NCI-H1694 (cell line): ENCODE data around the gene TTLL8.

Experiments used
- DNase-seq: peaks from one replicate; lab custom pipeline; 2025; lab: John Stamatoyannopoulos, UW

Gene TTLL8

DNA sequence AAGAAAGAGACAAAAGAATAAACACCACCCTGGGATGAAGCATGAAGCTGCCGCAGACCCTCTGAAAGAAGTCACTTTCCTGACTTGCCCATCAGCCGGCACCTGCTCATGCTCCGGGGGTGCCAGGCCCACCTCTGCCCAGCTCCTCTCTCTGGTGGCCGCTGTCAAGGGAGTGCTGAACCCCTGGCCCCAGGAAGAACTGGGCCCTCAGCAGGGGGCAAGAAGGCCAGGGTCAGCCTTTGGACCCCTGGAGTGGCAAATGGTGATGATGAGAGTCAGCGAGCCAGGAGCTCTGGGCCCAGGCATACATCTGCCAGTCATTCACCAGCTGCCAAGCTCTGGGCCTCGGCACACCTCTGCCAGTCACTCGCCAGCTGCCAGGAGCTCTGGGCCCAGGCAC lies 17.4 kb downstream of the TTLL8 start:
- DNase-seq = no peak

DNA sequence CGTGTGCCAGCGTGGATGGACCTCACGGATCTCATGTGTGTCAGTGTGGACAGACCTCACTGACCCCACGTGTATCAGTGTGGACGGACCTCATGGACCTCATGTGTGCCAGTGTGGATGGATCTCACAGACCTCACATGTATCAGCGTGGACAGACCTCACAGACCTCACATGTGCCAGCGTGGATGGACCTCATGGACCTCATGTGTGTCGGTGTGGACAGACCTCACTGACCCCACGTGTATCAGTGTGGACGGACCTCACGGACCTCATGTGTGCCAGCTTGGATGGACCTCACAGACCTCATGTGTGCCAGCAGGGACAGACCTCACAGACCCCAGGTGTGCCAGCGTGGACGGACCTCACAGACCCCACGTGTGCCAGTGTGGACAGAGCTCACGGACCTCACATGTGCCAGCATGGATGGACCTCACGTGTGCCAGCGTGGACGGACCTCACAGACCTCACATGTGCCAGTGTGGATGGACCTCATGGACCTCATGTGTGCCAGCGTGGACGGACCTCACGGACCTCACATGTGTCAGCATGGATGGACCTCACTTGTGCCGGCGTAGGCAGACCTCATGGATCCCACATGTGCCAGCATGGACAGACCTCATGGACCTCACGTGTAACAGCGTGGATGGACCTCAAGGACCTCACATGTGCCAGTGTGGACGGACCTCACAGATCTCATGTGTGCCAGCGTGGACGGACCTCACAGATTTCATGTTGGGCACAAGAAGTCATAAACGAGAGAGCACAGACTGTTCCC lies 18.2 kb downstream of the TTLL8 start:
- no peak for DNase-seq

- DNase-seq = no peak
Measured at GRCh38 chr22:50035976-50036724, 21.9 kb downstream of the TTLL8 start.

GRCh38 chr22:50035131-50035881 lies 22.8 kb downstream of the TTLL8 start:
- no peak for DNase-seq

DNA sequence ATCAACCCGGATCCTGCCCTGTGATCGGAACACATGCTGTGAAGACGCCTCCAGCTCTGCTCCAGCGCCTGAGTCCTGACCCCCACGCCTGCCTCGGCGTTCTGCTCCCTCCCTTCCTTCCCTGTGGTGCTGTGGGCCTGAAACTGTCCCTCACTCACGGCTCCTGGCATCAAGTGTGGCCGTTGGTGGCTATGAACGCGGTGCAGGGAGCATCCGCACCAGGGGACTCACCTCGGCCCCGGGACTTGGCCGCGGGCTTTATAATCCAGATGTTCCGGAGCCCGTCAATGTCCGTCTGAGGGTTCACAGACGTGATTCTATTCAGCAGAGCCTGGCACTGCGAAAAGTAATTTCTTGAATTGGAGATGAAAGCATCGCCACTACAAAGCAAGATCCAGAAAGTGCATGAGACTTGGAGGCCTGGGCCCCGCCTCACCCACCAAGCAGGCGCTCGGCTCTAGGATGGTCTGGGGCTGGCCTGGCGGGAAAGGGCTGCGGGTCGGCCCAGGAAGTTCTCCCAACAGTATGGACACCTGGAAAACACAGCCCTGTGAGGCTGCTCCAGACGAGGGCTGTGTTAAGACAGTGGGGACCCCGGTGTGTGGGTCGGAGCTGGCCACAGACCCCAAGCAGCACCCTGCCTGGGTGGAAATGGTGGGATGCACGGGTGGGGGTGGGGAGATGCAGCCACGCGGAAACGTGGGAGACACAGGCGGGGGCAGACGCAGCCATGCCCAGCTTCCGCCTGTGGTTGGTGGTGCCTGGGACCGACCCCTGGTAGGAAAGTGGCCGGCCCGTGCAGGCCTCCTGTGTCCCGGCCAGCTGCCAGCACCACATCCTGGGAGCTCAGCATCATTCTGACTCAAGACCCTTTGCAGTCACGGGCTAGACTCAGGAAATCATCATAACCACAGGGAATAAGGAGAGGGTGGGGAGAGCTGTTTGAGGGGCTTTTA lies 23.7 kb downstream of the TTLL8 start:
- DNase-seq = no peak

DNA sequence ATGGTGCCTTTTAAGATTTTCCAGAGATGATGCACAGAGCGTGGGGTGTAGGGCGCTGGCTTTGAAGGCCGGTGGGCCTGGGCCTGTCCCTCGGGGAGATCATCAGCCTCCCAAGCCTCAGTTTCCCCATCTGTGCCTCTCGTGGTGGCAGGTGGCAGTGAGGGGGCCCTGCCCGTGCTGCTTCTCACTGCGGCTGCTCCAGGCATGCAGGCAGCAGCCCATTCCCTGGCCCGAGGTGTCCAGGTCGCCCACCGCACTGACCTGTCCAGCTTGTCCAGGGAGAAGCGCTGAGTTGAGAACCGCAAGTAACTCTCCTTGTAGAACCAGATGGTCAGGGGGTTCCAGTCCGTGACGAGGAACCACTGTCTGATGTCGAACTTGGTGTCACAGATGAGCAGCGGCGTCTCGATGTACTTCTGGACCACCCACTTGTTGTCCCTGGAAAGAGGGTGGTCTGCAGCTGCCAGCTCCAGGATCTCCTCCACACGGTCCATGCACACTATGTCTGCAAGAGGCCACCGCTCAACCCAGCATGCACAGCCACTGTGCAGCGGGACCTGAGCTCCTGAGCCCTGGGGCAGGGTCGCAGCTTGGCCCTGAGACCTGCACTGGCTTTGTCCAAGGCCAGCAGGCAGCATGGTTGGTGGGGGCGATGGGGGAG lies 25.0 kb downstream of the TTLL8 start:
- DNase-seq = no peak

DNA sequence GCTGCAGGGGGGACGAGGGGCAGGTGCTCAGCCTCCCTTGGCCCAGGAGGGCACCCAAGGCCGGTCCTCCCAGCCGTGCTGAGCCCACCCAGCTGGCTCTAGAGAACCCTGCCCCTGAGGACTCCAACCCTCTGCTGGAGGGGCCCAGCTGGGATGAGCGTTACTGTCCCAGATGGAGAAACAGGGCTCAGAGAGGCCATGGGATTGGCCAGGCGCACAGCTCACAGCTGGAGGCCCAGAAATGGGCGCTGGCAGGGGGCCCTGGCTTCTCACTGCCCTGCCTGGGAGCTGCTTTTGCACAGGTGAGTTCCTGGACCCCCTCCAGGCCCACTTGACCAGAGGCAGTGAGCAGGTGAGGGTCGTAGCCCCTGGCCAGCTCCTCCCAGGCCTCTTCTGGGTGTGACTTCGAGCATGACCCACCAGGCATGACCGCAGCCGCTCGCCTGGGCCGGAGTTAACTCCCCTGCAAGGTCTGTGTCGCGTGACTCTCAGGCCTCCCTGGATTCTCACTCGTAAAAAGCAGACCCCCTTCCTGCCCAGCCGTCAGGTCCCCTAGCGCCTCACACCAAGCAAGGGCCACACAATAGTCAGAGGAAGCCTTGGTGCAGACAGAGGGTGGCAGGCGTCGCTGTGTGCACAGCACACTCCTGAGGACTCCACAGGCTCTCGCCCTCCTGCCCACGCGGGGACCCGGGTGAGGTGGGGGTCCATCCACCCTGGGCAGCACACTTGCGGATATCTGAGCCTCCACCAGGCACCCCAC lies 25.8 kb downstream of the TTLL8 start:
- DNase-seq = no peak

GRCh38 chr22:50031189-50032091 lies 26.7 kb downstream of the TTLL8 start:
- no peak for DNase-seq

DNA sequence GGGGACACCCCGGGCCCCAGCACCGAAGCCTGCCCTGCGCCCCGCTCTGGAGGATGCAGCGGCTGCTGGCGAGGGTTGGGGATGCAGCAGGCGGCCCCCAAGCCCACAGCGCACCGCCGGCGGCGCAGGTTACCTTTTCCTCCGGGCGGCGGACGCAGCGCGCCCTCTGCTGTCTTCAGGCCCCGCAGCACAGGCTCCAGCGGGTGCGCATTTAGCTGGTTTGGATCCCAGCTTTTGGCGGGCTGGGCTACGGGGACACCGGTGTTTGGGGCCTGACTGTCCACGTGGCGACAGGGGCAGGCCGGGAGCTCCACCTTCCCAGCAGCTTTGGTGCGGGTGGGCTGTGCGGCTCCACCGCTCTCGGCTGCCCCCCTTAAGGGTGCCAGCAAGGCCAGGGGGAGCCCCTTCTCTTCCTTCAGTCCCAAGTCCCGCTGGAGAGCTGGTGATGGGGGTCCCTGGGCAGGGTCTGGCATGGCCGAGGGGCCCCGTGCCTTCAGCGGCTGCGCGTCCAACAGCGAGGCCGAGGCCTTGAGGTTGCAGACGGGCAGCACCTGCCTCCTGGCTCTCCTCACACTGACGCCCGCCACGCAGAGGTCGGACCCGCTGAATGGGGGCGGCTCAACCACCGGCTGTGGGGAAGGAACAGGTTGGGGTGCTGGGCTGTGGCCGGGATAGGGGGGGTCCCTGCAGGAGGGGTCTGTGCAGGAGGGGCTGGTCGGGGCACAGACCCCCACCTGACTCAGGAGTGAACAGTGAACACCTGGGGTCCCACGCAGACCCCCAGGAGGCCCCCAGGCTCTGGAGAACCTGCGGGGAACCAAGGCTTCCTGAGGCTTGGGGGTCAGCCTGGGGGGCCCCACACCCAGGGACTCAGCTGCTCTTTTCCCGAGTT lies 27.6 kb downstream of the TTLL8 start:
- peak; percentile 71 for DNase-seq

DNA sequence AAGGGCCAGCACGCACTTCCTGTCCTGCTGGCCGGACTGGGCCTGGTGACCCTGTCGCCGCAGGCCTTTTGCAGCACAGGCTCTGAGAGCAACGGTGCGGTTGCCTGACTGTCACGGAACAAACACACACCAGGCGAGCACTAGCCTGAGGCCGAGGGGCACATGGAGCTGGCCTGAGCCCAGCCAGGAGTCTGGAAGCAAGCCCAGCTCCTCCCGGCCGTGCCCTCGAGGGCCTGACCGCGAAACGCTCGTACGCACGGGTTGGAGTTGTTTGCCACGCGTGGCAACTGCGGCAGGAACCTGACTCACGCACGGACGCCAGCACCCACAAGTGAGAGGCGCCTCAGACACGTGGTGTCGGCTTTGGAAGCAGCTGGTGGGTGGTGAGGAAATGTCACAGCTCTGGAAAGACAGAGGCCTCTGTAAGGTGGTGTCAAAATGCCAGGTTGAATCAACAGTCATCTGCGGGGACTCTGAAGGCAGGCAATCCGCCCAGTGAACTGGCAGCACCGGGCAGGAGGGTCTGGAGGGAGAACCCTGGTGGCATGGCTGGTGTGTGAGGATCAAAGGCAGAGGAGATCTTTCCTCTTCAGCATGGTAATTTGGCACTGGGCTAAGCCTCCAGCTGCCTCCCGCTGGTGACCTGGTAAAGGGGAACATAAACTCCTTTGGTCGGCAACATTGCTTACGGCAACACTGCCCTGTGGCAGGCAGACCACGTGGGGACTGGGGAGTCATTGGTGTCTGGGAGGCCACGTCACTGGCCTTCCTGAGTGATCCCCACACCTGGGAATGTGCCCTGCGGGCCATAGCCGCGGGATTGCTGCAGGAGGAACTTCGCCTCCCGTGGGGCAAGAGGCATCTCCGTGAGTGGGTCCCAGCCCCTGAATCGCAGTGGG lies 30.2 kb downstream of the TTLL8 start:
- peak; percentile 51 for DNase-seq

GRCh38 chr22:50025993-50026392 lies 32.1 kb downstream of the TTLL8 start:
- DNase-seq = no peak

DNA sequence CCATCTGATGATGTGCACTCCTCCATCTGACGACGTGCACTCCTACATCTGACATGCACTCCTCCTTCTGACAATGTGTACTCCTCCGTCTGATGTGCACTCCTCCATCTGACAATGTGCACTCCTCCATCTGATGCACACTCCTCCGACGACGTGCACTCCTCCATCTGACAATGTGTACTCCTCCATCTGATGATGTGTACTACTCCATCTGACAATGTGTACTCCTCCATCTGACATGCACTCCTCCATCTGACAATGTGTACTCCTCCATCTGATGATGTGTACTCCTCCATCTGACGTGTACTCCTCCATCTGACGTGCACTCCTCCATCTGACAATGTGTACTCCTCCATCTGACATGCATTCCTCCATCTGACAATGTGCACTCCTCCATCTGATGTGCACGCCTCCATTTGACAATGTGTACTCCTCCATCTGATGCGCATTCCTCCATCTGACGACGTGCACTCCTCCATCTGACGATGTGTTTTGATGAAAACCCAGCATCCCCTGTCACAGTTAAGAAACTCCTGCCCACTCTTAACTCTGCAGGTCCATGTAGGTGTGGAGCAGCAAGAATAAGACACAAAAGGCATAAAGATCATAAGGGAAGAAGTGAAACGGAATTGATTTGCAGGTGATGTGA lies 35.8 kb downstream of the TTLL8 start:
- DNase-seq = no peak

DNA sequence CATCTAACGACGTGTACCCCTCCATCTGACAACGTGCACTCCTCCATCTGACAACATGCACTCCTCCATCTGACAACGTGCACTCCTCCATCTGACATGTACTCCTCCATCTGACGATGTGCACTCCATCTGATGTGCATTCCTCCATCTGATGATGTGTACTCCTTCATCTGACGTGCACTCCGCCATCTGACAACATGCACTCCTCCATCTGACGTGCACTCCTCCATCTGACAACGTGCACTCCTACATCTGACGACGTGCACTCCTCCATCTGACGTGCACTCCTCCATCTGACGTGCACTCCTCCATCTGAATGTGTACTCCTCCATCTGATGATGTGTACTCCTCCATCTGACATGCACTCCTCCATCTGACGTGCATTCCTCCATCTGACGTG lies 37.5 kb downstream of the TTLL8 start:
- DNase-seq = no peak

GRCh38 chr22:50019316-50019715 lies 38.8 kb downstream of the TTLL8 start:
- DNase-seq = no peak

DNA sequence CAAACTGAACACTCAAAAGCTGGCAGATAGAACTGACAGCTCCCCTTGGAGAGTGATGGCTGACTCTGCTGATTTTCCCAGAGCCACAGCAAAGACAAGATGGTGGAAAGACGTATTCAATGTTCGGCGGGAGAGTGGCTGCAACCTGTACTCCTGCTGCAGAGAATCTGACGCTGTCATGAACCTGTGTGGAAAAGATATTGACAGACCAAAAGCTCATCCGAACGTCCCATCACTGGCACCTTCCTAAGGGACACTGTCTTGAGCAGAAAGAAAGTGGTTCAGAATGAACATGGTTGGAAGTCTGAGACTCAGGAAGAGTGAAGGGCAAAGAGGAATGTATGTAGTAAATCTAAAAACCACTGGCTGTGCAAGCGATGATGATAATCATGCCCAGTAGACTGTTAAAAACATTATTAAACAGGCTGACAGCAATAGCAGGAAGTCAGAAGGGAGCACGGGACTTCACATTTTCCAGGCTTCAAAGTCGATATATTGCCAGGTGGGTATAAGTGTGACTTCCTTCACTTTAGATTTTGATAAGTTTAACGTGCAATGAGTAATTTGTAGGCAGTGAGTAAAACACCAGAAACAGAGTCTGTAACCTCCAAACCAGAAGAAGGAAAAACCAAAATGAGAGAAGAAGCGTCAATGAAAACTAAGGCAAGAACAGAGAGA lies 39.4 kb downstream of the TTLL8 start:
- DNase-seq = no peak

GRCh38 chr22:50017701-50018224 lies 40.3 kb downstream of the TTLL8 start:
- no peak for DNase-seq
